Activated T-helper 2 cell treated with anti-CD3 and anti-CD28 coated beads, Interferon-gamma antibody, Interleukin-2, Interleukin-4, amounts not matched to agents 10 μg/mL and 5 μg/mL and 100 μg/mL, durations not matched to agents 14 hours and 24 hours and 36 hours (primary cell): Measurements from ENCODE around the gene HTR2B. TPM values are rescaled to one million over a fixed set of nuclear protein-coding genes. Genes with fewer than 3 reads are reported as not detected.
"Not testable (repeated sequence)": the region's sequence is repeated elsewhere in the genome, so short reads cannot be mapped to it uniquely, and the experiment has no call there.

Experiments
- DNase-seq: peaks from one replicate; pipeline ENCODE4 v3.0.0; 2021; ENCODE audit warnings: low spot score
- H3K27ac Mint-ChIP-seq: one replicate; pipeline ENCODE4 v1.8.0; 2021; ENCODE audit warnings: mixed read lengths
- H3K27me3 Mint-ChIP-seq: one replicate; pipeline ENCODE4 v1.8.0; 2021; ENCODE audit warnings: low read depth, mixed read lengths
- H3K36me3 Mint-ChIP-seq: one replicate; pipeline ENCODE4 v1.8.0; 2021; ENCODE audit warnings: low read depth, mixed read lengths
- H3K4me1 Mint-ChIP-seq: one replicate; pipeline ENCODE4 v1.8.0; 2021; ENCODE audit warnings: low read depth, mixed read lengths
- H3K4me3 Mint-ChIP-seq: one replicate; pipeline ENCODE4 v1.8.0; 2021; ENCODE audit warnings: low read depth, mild to moderate bottlenecking, moderate library complexity, mixed read lengths
- H3K9me3 Mint-ChIP-seq: one replicate; pipeline ENCODE4 v1.8.0; 2021; ENCODE audit warnings: mixed read lengths
- intact Hi-C: fragments of 100-400 bp; cut with micrococcal nuclease; formaldehyde crosslinking; loops from one replicate; pipeline ENCODE4 v1.15.1; 2023
- total RNA-seq: library from RNA; stranded (reverse); gene quantifications from 2 replicates; pipeline ENCODE4 v1.2.3, GENCODE V29; 2022

HTR2B gene
- total RNA-seq, 1 donor from 2014 or later: not detected

DNA sequence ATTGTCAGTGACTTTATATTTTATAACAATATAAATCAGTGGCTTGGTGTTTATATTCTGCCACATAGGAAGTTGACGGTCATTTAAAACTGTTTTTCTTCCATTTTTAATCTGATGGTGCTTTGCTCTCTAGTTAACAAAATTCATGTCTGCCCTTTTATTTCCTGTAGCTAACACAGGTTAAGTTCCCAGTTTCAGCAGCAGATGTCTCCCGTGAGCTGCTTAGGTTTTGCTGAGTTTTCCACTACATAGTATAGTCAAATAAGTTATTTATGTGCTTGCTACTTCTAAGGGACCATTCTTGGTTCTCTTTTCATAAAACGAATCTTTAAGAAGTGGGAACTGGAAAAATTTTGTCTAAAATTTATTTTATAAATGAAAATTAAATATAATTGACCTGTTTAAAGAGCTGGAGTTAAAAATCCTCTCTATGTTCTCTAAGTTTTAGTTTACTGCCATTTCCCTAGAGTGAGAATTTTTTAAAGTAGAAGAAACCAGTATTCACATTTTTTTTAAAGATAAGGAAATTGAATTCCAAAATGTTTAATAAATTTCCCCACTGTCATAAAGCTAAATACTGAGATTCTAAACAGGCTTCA lies 20.6 kb downstream of the HTR2B start:
- H3K9me3 Mint-ChIP-seq: peaks cover 12% of the 10 kb centered on the region
- intact Hi-C loops: loop anchor here (1.0 to 5.0 kb wide), 4 partner anchors 63 to 348 kb away; partner anchors contain the start of gene ARMC9
- peak; percentile 41 for DNase-seq

DNA sequence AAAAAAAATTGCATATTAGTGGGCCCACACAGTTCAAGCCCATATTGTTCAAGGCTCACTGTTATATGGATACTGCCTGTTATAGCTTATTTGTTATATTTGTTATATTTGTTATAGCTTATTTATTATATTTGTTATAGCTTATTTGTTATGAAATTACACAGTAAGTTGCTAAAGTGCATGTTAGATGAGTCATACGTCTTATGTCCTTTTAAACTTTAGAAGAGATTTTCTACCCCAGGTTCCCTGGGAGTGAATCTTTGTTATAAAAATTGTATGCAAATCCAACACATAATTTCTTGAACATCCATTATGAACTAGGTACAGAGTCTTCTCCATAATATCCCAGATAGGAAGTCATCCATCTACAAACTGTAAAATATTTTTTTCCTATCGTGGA lies 22.1 kb downstream of the HTR2B start:
- intact Hi-C loops: loop anchor here (5.0 kb wide), 3 partner anchors 65 to 350 kb away; no protein-coding TSS in a partner anchor
- no peaks in the 10 kb centered on the region for H3K27me3 Mint-ChIP-seq
- H3K4me3 Mint-ChIP-seq: no peak overlapping the region
- DNase-seq: no peak
- H3K9me3 Mint-ChIP-seq: peaks cover 16% of the 10 kb centered on the region
- H3K27ac Mint-ChIP-seq: peak overlapping the region; percentile 13
- peaks cover 18% of the 10 kb centered on the region for H3K4me1 Mint-ChIP-seq
- H3K36me3 Mint-ChIP-seq: peaks cover 43% of the 10 kb centered on the region

More for the DNA sequence above, 20.6 kb downstream of the HTR2B start:
- peaks cover 18% of the 10 kb centered on the region for H3K4me1 Mint-ChIP-seq
- H3K27ac Mint-ChIP-seq: peak overlapping the region; percentile 53
- H3K4me3 Mint-ChIP-seq: no peak overlapping the region
- no peaks in the 10 kb centered on the region for H3K27me3 Mint-ChIP-seq
- H3K36me3 Mint-ChIP-seq: peaks cover 38% of the 10 kb centered on the region

DNA sequence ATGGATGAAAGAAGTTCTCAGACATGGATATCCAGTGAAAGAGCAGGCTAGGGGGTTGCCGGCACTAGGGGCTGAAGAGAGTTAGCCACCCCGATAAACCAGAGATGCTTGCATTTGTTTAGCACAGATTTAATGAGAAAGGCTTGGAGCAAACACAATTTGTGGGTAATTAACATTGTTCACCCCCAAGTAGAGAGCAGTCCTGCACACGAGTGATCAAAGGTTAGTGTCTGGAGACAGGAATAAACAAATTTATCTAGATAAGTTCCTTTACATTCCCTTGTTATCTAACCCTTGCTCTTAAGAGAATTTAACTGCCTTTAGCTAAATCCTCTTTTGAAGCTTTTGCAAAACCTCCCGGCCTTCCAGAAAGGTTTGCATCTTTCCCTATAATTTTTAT lies 23.9 kb downstream of the HTR2B start:
- intact Hi-C loops: loop anchor here (5.0 kb wide), 3 partner anchors 66 to 351 kb away; no protein-coding TSS in a partner anchor
- peaks cover 16% of the 10 kb centered on the region for H3K9me3 Mint-ChIP-seq
- H3K36me3 Mint-ChIP-seq: peaks cover 57% of the 10 kb centered on the region
- H3K4me1 Mint-ChIP-seq: peaks cover 12% of the 10 kb centered on the region
- no peak overlapping the region for H3K27ac Mint-ChIP-seq
- no peak for DNase-seq
- H3K27me3 Mint-ChIP-seq: no peaks in the 10 kb centered on the region
- no peak overlapping the region for H3K4me3 Mint-ChIP-seq

DNA sequence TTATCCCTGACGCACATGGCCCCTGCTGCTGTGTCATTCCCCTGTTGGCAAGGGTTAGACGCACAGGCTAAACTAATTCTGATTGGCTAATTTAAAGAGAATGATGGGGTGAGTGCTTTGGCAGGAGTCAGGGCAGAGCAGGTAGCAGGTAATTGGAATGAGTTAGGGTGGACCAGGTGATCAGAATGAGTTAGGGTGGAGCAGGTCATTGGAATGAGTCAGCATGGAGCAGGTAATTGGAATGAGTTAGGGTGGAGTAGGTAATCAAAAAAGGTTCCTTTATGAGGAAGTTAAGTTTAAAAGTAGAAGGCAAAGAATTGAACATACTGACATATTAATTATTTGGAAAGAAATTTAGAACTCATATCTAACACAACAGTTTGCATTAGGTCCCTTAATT lies 24.5 kb downstream of the HTR2B start:
- intact Hi-C loops: loop anchor here (5.0 kb wide), 3 partner anchors 67 to 352 kb away; no protein-coding TSS in a partner anchor
- not testable (repeated sequence) for H3K27ac Mint-ChIP-seq, H3K27me3 Mint-ChIP-seq, DNase-seq, H3K4me3 Mint-ChIP-seq
- H3K4me1 Mint-ChIP-seq: peaks cover 12% of the 10 kb centered on the region
- H3K9me3 Mint-ChIP-seq: peaks cover 16% of the 10 kb centered on the region
- H3K36me3 Mint-ChIP-seq: peaks cover 60% of the 10 kb centered on the region

DNA sequence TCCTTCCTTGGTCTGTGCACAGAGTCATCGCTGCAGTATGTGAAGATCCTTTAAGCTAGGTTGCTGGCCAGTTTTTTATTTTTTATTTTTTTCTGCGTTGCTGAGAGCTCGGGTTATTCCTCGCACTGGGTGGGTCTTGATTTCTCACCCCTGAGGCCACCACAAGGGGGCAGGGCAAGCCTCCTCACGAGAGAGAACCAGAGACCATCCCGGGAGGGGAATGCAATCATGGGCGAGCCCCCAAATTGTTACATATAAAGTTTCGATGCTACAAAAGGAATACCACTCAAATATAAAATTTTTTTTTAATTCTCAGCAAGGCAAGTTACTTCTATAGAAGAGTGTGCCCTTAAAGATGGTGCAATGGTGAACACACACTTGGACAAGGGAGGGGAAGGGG lies 24.9 kb downstream of the HTR2B start:
- intact Hi-C loops: loop anchor here (5.0 kb wide), 3 partner anchors 67 to 352 kb away; no protein-coding TSS in a partner anchor
- DNase-seq: no peak
- peaks cover 12% of the 10 kb centered on the region for H3K4me1 Mint-ChIP-seq
- H3K9me3 Mint-ChIP-seq: peaks cover 16% of the 10 kb centered on the region
- peaks cover 63% of the 10 kb centered on the region for H3K36me3 Mint-ChIP-seq
- H3K27me3 Mint-ChIP-seq: no peaks in the 10 kb centered on the region
- no peak overlapping the region for H3K4me3 Mint-ChIP-seq
- H3K27ac Mint-ChIP-seq: no peak overlapping the region

DNA sequence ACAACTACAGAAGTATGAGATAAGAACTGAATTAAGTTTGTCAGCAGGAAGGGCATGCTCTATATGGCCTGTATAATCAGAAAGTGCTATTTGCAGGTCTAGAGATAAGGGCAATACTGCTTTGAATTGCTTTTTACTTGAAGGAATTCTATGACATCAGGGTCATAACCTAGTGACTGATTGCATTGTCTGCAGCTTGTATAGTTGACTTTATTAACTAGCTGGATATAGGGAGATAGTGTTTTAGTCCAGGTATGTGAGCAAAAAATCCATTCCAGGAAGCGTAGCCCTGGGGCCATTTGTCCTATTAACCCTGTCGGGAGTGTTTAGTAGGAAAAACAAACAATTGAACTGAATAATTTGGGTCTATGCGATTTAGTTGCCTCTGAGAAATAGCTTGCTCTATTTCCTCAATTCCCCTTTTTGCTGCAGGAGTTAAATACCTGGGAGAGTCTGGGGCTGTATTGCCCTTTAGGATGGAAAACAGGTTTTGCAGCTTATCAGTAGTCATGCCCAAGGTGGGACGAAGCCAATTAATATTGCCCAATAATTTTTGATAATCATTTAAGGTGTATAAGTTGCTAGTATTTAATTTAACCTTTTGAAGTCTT lies 30.0 kb downstream of the HTR2B start:
- no peak overlapping the region for H3K27ac Mint-ChIP-seq
- H3K27me3 Mint-ChIP-seq: no peaks in the 10 kb centered on the region
- no peaks in the 10 kb centered on the region for H3K4me1 Mint-ChIP-seq
- no peak overlapping the region for H3K4me3 Mint-ChIP-seq
- H3K36me3 Mint-ChIP-seq: peaks cover 88% of the 10 kb centered on the region
- intact Hi-C loops: no loop called here
- peaks cover 10% of the 10 kb centered on the region for H3K9me3 Mint-ChIP-seq
- DNase-seq: no peak

DNA sequence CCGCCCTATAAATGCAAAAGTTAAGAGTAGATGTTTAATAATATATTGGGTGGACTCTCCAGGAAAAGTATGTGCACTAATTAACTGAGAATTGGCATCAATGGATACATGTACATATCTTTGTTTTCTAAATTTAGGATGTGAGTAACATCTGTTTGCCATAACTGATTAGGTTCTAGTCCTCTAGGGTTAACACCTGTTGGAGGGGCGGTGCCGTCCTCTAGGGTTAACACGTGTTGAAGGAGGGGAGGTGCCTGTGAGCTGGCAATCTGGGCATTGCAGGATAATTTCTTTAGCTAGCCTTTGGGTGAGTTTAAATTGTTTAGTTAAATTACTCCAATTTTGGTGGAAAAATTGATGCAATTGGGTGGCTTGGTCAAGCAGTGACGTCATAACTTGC lies 30.9 kb downstream of the HTR2B start:
- no peak overlapping the region for H3K4me3 Mint-ChIP-seq

DNA sequence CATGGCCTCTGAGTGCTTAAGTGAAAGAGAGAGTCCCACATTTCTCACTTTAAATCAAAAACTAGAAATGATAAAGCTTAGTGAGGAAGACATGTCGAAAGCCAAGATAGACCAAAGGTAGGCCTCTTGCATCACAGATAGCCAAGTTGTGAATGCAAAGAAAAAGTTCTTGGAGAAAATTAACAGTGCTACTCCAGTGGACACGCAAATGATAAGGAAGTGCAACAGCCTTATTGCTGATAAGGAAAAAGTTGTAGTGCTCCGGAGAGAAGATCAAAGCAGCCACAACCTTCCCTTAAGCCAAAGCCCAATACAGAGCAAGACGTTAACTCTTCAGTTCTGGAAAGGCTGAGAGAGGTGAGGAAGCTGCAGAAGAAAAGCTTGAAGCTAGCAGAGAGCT lies 36.1 kb downstream of the HTR2B start:
- H3K27me3 Mint-ChIP-seq: no peaks in the 10 kb centered on the region
- H3K4me3 Mint-ChIP-seq: no peak overlapping the region
- DNase-seq: no peak
- no peak overlapping the region for H3K27ac Mint-ChIP-seq
- no peaks in the 10 kb centered on the region for H3K9me3 Mint-ChIP-seq
- intact Hi-C loops: no loop called here
- peaks cover 71% of the 10 kb centered on the region for H3K36me3 Mint-ChIP-seq
- H3K4me1 Mint-ChIP-seq: no peaks in the 10 kb centered on the region

More for the DNA sequence above, 30.9 kb downstream of the HTR2B start:
- Mint-ChIP-seq H3K9me3 (peaks cover 3% of the 10 kb centered on the region), H3K27me3 (no peaks in the 10 kb centered on the region), H3K27ac (no peak overlapping the region), H3K4me1 (no peaks in the 10 kb centered on the region), H3K36me3 (peaks cover 84% of the 10 kb centered on the region)
- intact Hi-C loops: no loop called here
- no peak for DNase-seq

DNA sequence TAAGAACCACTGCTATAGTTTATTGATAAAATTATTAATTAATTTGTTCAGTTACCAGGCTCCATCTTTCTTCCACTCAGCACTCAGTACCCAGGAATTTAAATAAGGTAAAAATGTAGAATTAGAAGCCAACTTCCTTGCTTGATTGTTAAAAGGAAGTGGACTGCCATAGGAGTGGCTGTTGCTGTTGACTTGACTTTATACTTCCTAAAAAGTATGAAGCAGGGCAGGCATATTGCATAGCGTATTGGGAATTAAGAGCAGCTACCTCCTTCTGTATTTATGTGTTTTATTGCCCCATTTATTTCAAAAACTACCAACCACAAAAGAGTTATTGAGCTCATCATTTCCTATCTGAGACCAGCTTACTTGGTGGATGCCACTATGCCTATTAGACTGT lies 40.3 kb downstream of the HTR2B start:
- no peak overlapping the region for H3K27ac Mint-ChIP-seq
- H3K9me3 Mint-ChIP-seq: no peaks in the 10 kb centered on the region
- no peaks in the 10 kb centered on the region for H3K4me1 Mint-ChIP-seq
- H3K36me3 Mint-ChIP-seq: peaks cover 79% of the 10 kb centered on the region
- H3K4me3 Mint-ChIP-seq: no peak overlapping the region
- intact Hi-C loops: no loop called here
- no peak for DNase-seq
- H3K27me3 Mint-ChIP-seq: no peaks in the 10 kb centered on the region

DNA sequence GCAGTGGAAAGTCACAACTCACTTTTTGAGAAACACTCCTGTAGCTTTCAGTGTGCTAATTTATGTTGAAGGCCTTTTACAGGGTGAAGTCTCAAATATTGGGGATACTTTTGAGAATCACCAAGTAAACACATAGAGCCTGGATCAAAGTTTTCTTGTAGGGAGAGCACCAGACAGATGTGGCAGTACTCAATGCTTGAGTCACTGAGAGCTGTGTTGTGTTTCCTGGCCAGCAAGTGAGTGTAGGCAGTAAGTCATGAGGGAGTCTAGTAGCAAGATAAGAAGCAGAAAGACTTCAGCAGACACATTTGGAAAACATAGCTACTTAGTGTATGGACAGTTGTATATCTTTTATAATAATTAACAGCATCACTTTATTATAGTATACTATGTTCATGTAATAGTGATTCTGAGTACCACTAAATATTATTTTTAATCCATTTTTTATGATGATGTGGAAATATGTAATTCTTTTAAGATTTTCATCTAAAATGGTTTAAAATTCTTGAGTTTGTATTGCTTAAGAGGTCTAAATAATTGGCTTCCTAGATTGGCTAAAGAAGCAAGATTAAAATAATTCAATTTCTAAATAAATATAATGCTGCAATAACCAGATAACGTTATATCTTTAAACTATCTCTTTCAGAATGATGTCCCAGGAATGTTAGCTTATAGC lies 55.3 kb downstream of the HTR2B start:
- Mint-ChIP-seq H3K27ac (peak overlapping the region; percentile 42), H3K4me1 (peaks cover 22% of the 10 kb centered on the region), H3K36me3 (peaks cover 72% of the 10 kb centered on the region), H3K4me3 (no peak overlapping the region), H3K9me3 (no peaks in the 10 kb centered on the region), H3K27me3 (no peaks in the 10 kb centered on the region)
- no peak for DNase-seq
- intact Hi-C loops: loop anchor here (2.0 kb wide), 1 partner anchor 85 kb away; no protein-coding TSS in a partner anchor

DNA sequence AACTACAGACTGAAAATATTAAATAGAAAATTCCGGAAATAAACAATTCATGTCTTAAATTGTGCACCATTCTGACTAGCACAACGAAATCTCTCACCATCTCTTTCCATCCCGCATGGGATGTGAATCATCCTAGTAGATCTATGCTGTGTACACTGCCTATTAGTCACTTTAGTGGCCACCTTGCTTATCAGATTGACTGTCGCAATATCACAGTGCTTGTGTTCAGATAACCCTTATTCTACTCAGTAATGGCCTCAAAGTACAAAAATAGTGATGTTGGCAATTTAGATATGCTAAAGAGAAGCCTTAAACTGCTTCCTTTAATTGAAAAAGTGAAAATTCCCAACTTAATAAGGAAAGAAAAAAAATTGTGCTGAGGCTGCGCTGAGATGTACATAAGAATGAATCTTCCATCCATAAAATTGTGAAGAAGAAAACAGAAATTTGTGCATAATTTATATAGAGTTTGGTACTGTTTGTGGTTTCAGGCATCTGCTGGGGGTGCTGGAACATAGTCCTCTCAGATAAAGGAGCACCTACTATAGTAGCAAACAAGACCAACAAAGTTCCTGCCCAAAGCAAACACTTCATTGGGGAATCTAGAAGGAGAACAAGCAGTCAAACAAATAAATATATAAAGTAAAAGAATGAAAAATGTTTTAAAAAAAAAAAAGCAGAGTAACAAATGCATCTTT lies 56.2 kb downstream of the HTR2B start:
- no peak for DNase-seq
- peak overlapping the region; percentile 85 for H3K27ac Mint-ChIP-seq
- peaks cover 75% of the 10 kb centered on the region for H3K36me3 Mint-ChIP-seq
- H3K27me3 Mint-ChIP-seq: no peaks in the 10 kb centered on the region
- H3K4me3 Mint-ChIP-seq: peak overlapping the region; percentile 33
- H3K9me3 Mint-ChIP-seq: no peaks in the 10 kb centered on the region
- H3K4me1 Mint-ChIP-seq: peaks cover 22% of the 10 kb centered on the region
- intact Hi-C loops: loop anchor here (1.0 to 2.0 kb wide), 2 partner anchors 84 to 93 kb away; no protein-coding TSS in a partner anchor

DNA sequence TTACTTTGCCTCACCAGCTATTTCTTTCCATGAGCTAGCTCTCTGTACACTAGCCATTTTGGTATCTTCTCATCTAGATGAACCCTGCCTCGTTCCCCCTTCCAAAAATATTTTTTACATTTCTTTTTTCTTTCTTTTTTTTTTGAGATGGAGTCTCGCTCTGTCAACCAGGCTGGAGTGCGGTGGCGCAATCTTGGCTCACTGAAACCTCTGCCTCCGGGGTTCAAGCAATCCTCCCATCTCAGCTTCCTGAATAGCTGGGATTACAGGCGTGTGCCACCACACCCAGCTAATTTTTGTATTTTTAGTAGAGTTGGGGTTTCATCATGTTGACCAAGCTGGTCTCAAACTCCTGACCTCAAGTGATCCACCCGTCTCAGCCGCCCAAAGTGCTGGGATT lies 57.3 kb downstream of the HTR2B start:
- intact Hi-C loops, H3K9me3 Mint-ChIP-seq, H3K4me3 Mint-ChIP-seq, DNase-seq, H3K27me3 Mint-ChIP-seq: not testable (repeated sequence)
- peak overlapping the region; percentile 85 for H3K27ac Mint-ChIP-seq
- peaks cover 27% of the 10 kb centered on the region for H3K4me1 Mint-ChIP-seq
- peaks cover 77% of the 10 kb centered on the region for H3K36me3 Mint-ChIP-seq
